A549 (cell line): ENCODE data around the gene PDSS1. TPM values are rescaled to one million over a fixed set of nuclear protein-coding genes. Genes with fewer than 3 reads are reported as not detected.

Experiments
- polyA plus RNA-seq, 4 experiments: library from polyadenylated mRNA; depleted of rRNA in 3 of 4; stranded (reverse); fragments of >200 nt; fragmentation: RNase III in 1 of 4; extraction: RNeasy Plus Mini Kit Qiagen cat#74134 plus additional on column Dnase treatment in 1 of 4; gene quantifications; 2 replicates in 3 of 4; 3 replicates in 1 of 4; pipeline ENCODE4 v1.2.3, GENCODE V29; 2011 to 2017
- small RNA-seq, 6 experiments: library from RNA; depleted of rRNA; stranded (forward); fragments of <200 nt; gene quantifications; one replicate each; pipeline ENCODE3, GENCODE V24; 2012

PDSS1 gene
- polyA plus RNA-seq, 2 of the 4 experiments (the other 2 are of a cell fraction): 14.9 to 24.8 TPM

Small RNAs within 50 kb of the gene (small RNA-seq; reads per million reads assigned to genes)
- gene RF00191 (0 reads per million in 6 experiments), gene RNU6-946P (0 to 0.86 (median 0) reads per million in 6 experiments)

Other genes starting within 250 kb of the PDSS1 start
- 56.3 and 67.6 TPM in 2 replicates for gene ABI1, start 163.3 kb downstream of the PDSS1 start, polyA plus RNA-seq (2011; rRNA removed)
- gene ABI1, start 163.3 kb downstream of the PDSS1 start, polyA plus RNA-seq (2017; fragmentation: RNase III; extraction: RNeasy Plus Mini Kit Qiagen cat#74134 plus additional on column Dnase treatment): 34.3 to 36.2 TPM (median 35.8 TPM) in 3 replicates